Right cardiac atrium (tissue), 5 donors: ENCODE measurements around the gene RPUSD3. TPM values are rescaled to one million over a fixed set of nuclear protein-coding genes. Genes with fewer than 3 reads are reported as not detected.

ENCODE experiments used
- ATAC-seq, 2 donors: fragments of 200-7000 bp; cut with Tn5 transposase; one replicate each; pipeline versions ENCODE4 v1.8.0 to v1.9.1; 2020; ENCODE audit warnings: moderate library complexity in 2 of 2, mild to moderate bottlenecking in 1 of 2
- DNase-seq, 3 donors: peaks; one replicate each; pipeline ENCODE4 v3.0.0-alpha.2; 2020
- H3K27ac ChIP-seq: one replicate; pipeline ENCODE4 v1.5.1; 2013; ENCODE audit warnings: mild to moderate bottlenecking, low read length, control low read depth, moderate library complexity
- H3K27me3 ChIP-seq: one replicate; pipeline ENCODE4 v1.6.1; 2013; ENCODE audit not compliant: control insufficient read depth, insufficient read depth
- H3K4me1 ChIP-seq: one replicate; pipeline ENCODE4 v1.6.1; 2013; ENCODE audit warnings: low read length; ENCODE audit not compliant: control insufficient read depth, insufficient read depth
- H3K4me3 ChIP-seq: one replicate; pipeline ENCODE4 v1.5.1; 2013; ENCODE audit warnings: low read length, control low read depth
- H3K9me3 ChIP-seq: one replicate; pipeline ENCODE4 v1.6.1; 2013; ENCODE audit warnings: low read length; ENCODE audit not compliant: control insufficient read depth
- WGBS: extraction: QIAGEN DNeasy Blood & Tissue Kit; methylation state at CpG from one replicate; pipeline ENCODE4 v1.1.7; 2013; 5-methylcytosine and 5-hydroxymethylcytosine counted together
- intact Hi-C, 4 donors: fragments of 100-400 bp; cut with DNase I; formaldehyde crosslinking; loops; one replicate each; pipeline versions ENCODE4 v1.11.0 to v1.14.0; 2022 to 2023
- polyA plus RNA-seq: library from polyadenylated mRNA; stranded (reverse); fragments of 200-250 nt; gene quantifications from one replicate; pipeline ENCODE4 v1.2.3, GENCODE V29; 2013
- total RNA-seq, 4 donors: library from RNA; stranded (reverse); fragmentation: NEBNext Ultra II Directional; extraction: Animal tissue kit (Norgen Biotek cat#: 25700); gene quantifications; one replicate each; pipeline ENCODE4 v1.2.1, GENCODE V29; 2021
- donor health status: healthy with polysubstance abuse.
- donor health status: DM: no; HTN: yes; CAD: no.
- donor health status: DM: no; HTN: no; CAD: no.
- donor health status: DM: no; HTN: yes; CAD: no; lungs with severe emphysema.
- donor health status: DM: yes; HTN: yes; CAD: no.

RPUSD3 gene
- total and polyA plus RNA-seq, 5 donors, result 31.2 to 43.3 (median 37.7) TPM

GRCh38 chr3:9812870-9813483 lies 30.8 kb downstream of the RPUSD3 start:
- no peak for ATAC-seq
- WGBS, result 95% methylated on average over 9 of the region's 9 CpGs
- Histone ChIP-seq H3K27ac (no peak overlapping the region), H3K4me3 (no peak overlapping the region), H3K27me3 (no peaks in the 10 kb centered on the region), H3K4me1 (peaks cover 3% of the 10 kb centered on the region), H3K9me3 (no peaks in the 10 kb centered on the region)
- intact Hi-C loops, result no loop called here
- DNase-seq, result no peak

GRCh38 chr3:9810846-9811245 lies 33.0 kb downstream of the RPUSD3 start:
- WGBS, result 35% methylated on average over 10 of the region's 10 CpGs
- peak overlapping the region; percentile 33 for H3K27ac ChIP-seq
- peaks cover 3% of the 10 kb centered on the region for H3K4me1 ChIP-seq
- peak in 1 of 3 donors; percentile 55 for DNase-seq
- ATAC-seq, result peak; percentile 13 to 32
- peak overlapping the region; percentile 53 for H3K4me3 ChIP-seq
- intact Hi-C loops, result no loop called here
- no peaks in the 10 kb centered on the region for H3K9me3 ChIP-seq
- no peaks in the 10 kb centered on the region for H3K27me3 ChIP-seq

DNA sequence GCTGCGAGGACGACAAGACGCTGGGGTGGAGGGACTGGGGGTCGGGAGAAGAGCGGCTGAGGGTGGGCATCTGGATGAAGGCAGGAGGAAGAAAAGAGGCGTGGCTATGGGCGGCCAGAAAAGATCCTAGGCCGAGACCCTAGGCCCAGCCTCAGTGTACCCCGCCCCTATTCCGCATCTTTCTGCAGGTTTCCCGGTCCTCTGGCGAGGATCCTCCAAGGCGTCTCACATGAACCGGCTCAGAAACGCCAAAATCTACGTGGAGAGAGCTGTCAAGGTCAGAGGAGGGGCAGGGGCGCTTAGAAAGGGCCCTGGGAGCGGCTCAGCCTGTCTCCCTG lies 33.4 kb downstream of the RPUSD3 start:
- intact Hi-C loops, result no loop called here
- 5% methylated on average over 18 of the region's 18 CpGs for WGBS
- ATAC-seq, result peak in 1 of 2 donors; percentile 12

GRCh38 chr3:9809615-9810432 lies 34.0 kb downstream of the RPUSD3 start, which contains the start of gene TTLL3:
Gene TTLL3 (plus strand): TSS chr3:9810262. CDS start chr3:9810662, 400 bp downstream.
- H3K9me3 ChIP-seq, result no peaks in the 10 kb centered on the region
- WGBS, result under 1% methylated on average over 76 of the region's 76 CpGs
- intact Hi-C loops, result no loop called here
- peak within 1 kb of the TSS; percentile 53 for H3K4me3 ChIP-seq
- H3K4me1 ChIP-seq, result peaks cover 3% of the 10 kb centered on the region
- H3K27me3 ChIP-seq, result no peaks in the 10 kb centered on the region
- H3K27ac ChIP-seq, result peak within 1 kb of the TSS; percentile 78
- DNase-seq, result peak; percentile 84 to 95 (median 93)
- peak; percentile 89 to 91 for ATAC-seq

More for the DNA sequence above, 33.4 kb downstream of the RPUSD3 start:
- Histone ChIP-seq H3K27me3 (no peaks in the 10 kb centered on the region), H3K9me3 (no peaks in the 10 kb centered on the region), H3K4me1 (peaks cover 3% of the 10 kb centered on the region), H3K4me3 (peak overlapping the region; percentile 53), H3K27ac (peak overlapping the region; percentile 78)
- no peak for DNase-seq

DNA sequence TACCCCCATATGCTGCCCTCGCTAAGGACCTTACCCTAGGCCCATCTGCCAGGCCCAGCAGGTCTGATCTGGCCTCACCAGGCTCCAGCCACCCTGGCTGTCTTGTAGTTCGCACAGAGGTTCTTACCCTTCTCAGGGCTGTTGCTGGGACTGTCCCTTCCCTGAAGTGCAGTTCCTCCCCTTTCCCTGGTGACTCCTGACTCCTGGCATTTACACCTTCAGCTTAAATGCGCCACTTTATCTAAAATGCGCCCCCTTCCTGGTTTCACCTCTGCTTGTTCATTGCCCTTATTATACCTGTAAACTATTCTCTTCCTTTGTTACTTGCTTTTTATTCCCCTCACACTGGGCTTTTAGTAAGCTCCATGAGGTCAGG lies 34.6 kb downstream of the RPUSD3 start:
- Histone ChIP-seq H3K9me3 (no peaks in the 10 kb centered on the region), H3K4me3 (peak overlapping the region; percentile 53), H3K27ac (peak overlapping the region; percentile 78), H3K4me1 (peaks cover 3% of the 10 kb centered on the region), H3K27me3 (no peaks in the 10 kb centered on the region)
- ATAC-seq (no peak), DNase-seq (peak in 1 of 3 donors; percentile 46)
- WGBS, result 86% methylated on average over 4 of the region's 4 CpGs
- intact Hi-C loops, result no loop called here

- DNase-seq, result peak in 1 of 3 donors; percentile 58
- WGBS, result 76% methylated on average over 7 of the region's 7 CpGs
- no peak for ATAC-seq
- Histone ChIP-seq H3K27ac (no peak overlapping the region), H3K4me1 (peaks cover 6% of the 10 kb centered on the region), H3K9me3 (no peaks in the 10 kb centered on the region), H3K27me3 (no peaks in the 10 kb centered on the region), H3K4me3 (no peak overlapping the region)
- intact Hi-C loops, result no loop called here
These were observed 35.3 kb downstream of the RPUSD3 start for GRCh38 chr3:9808345-9809037.

DNA sequence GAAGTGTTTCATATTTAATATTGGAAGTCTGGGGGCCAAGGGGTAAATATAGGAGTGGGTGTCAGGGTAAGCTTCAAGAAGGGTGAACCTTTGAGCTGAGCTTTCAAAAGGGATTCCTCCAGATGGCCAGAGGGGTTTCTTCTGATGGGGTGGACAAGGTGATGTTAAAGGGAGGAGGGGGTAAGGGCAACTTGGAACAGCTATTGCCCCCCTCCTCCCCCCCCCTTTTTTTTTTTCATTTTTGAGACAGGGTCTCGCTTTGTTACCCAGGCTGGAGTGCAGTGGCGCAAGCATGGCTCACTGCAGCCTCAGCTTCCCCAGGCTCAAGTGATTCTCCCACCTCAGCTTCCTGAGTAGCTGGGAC lies 35.8 kb downstream of the RPUSD3 start:
- no peak overlapping the region for H3K27ac ChIP-seq
- WGBS, result 93% methylated on average over 2 of the region's 2 CpGs
- intact Hi-C loops, result no loop called here

DNA sequence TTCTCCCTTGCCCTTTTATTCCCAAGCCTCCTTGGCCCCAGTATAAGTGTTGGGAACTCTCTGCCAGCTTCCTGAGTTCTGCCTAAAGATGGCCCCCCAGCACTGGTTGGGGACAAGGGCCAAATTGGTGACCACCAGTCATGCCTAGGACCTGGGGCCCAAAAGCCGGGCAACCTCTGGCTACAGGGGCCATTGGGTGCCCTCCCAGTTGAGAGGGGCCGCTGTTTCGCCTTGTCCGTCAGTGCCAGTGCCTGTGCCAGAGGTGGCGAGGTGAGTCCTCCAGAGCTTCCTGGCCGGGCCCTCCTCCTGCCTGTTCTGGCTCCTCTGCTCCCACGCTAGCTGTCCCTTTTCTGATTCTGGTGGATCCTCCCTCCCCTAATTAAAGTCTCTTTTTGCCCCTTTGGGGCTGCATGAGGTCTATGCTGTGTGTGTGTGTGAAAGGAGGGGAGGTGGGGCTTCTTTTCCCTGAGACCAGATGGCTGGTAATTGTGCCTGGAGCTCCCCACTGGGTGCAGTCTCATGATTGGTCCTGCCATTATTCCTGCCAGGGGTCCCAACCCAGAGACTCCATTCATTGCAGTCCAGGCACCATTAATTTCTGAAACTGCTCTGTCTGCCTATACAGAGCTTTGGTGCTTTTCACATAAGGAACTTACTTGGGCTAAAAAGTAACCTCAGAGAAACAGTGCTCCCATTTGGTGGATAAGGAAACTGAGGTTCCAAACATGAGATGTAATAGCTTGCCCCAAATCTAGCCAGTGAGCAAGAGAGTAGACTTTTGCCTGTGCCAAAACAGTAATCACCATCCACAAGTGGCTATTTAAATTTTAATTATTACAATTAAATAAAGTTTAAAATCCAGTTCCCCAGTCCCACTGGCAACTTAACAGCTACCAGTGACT lies 36.9 kb downstream of the RPUSD3 start:
- intact Hi-C loops, result no loop called here
- no peak overlapping the region for H3K27ac ChIP-seq
- WGBS, result 93% methylated on average over 7 of the region's 7 CpGs
- ATAC-seq, result no peak
- DNase-seq, result peak in 1 of 3 donors; percentile 52
- H3K9me3 ChIP-seq, result no peaks in the 10 kb centered on the region
- peaks cover 6% of the 10 kb centered on the region for H3K4me1 ChIP-seq
- H3K27me3 ChIP-seq, result no peaks in the 10 kb centered on the region
- no peak overlapping the region for H3K4me3 ChIP-seq

More for the DNA sequence above, 35.8 kb downstream of the RPUSD3 start:
- DNase-seq (no peak), ATAC-seq (no peak)
- Histone ChIP-seq H3K9me3 (no peaks in the 10 kb centered on the region), H3K4me1 (peaks cover 6% of the 10 kb centered on the region), H3K4me3 (no peak overlapping the region), H3K27me3 (no peaks in the 10 kb centered on the region)

- ATAC-seq (no peak), DNase-seq (peak in 1 of 3 donors; percentile 38)
- Histone ChIP-seq H3K27me3 (no peaks in the 10 kb centered on the region), H3K4me3 (no peak overlapping the region), H3K4me1 (peaks cover 6% of the 10 kb centered on the region), H3K27ac (no peak overlapping the region), H3K9me3 (no peaks in the 10 kb centered on the region)
- 89% methylated on average over 12 of the region's 12 CpGs for WGBS
- intact Hi-C loops, result no loop called here
These were observed 37.7 kb downstream of the RPUSD3 start for GRCh38 chr3:9806137-9806536.

- Histone ChIP-seq H3K27ac (no peak overlapping the region), H3K27me3 (no peaks in the 10 kb centered on the region), H3K4me1 (peaks cover 4% of the 10 kb centered on the region), H3K9me3 (no peaks in the 10 kb centered on the region), H3K4me3 (no peak overlapping the region)
- 91% methylated on average over 5 of the region's 5 CpGs for WGBS
- ATAC-seq (no peak), DNase-seq (no peak)
- intact Hi-C loops, result no loop called here
These were observed 38.8 kb downstream of the RPUSD3 start for GRCh38 chr3:9804996-9805395.
